ENCODE data around the gene UBE2E2. TPM values are rescaled to one million over a fixed set of nuclear protein-coding genes. Genes with fewer than 3 reads are reported as not detected.

The UBE2E2 gene
- total RNA-seq, 1 experiment from 2014 or later = 25.1 TPM

DNA sequence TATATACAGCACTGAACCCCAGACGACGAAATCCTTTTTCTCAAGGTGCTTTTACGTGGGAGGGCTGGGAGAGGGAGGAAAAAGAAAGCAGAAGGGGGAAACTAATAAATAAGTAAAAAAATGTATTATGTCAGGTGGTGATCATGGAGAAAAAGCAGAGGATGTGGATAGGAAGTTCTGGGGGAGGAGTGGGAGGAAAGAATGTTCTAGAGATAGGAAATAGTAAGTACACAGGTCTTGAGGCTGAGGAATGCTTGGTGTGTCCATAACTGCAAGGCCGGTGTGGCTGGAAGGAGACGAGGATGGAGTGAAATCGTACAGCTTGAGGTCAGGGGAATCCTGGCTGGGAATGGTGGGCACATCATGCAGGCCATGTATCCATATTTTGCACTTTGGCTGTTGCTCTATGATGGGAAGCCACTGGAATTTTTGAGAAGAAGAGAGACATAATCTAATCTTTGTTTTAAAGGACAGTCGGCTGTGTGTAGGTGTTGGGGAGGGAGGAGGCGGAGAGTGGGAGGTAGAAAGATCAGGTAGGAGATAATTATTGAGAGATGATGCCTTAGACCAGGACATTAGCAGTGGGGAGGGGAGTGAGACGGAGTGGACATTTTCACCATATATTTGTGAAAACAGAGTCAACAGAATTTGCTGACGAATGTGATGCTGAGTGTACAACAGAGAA is 1.8 kb upstream of the UBE2E2 start:
- TF ChIP-seq, protein P1, sequence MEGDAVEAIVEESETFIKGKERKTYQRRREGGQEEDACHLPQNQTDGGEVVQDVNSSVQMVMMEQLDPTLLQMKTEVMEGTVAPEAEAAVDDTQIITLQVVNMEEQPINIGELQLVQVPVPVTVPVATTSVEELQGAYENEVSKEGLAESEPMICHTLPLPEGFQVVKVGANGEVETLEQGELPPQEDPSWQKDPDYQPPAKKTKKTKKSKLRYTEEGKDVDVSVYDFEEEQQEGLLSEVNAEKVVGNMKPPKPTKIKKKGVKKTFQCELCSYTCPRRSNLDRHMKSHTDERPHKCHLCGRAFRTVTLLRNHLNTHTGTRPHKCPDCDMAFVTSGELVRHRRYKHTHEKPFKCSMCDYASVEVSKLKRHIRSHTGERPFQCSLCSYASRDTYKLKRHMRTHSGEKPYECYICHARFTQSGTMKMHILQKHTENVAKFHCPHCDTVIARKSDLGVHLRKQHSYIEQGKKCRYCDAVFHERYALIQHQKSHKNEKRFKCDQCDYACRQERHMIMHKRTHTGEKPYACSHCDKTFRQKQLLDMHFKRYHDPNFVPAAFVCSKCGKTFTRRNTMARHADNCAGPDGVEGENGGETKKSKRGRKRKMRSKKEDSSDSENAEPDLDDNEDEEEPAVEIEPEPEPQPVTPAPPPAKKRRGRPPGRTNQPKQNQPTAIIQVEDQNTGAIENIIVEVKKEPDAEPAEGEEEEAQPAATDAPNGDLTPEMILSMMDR (IDR thresholded peaks at IDR 0.05; ENCODE audit: unreplicated experiment) = no peak
- Mint-ChIP-seq H3K36me3 (ENCODE audit: insufficient read depth, unreplicated experiment) (peaks cover 21% of the 10 kb centered on the region), H3K4me3 (ENCODE audit: low read depth, unreplicated experiment) (no peak overlapping the region), H3K27me3 (ENCODE audit: unreplicated experiment) (peaks cover 60% of the 10 kb centered on the region), H3K4me1 (ENCODE audit: low read depth, unreplicated experiment) (peaks cover 8% of the 10 kb centered on the region), H3K27ac (ENCODE audit: unreplicated experiment) (no peak overlapping the region), H3K9me3 (ENCODE audit: low read depth, unreplicated experiment) (no peaks in the 10 kb centered on the region)
- DNase-seq = no peak
- CTCF ChIA-PET = no interaction called here
- no TSS peak for BruUV-seq (replicated peaks)
- intact Hi-C loops (cut with micrococcal nuclease; ENCODE audit: unreplicated experiment) = loop anchor here (10.0 kb wide), 1 partner anchor 664 kb away; no protein-coding TSS in a partner anchor

DNA sequence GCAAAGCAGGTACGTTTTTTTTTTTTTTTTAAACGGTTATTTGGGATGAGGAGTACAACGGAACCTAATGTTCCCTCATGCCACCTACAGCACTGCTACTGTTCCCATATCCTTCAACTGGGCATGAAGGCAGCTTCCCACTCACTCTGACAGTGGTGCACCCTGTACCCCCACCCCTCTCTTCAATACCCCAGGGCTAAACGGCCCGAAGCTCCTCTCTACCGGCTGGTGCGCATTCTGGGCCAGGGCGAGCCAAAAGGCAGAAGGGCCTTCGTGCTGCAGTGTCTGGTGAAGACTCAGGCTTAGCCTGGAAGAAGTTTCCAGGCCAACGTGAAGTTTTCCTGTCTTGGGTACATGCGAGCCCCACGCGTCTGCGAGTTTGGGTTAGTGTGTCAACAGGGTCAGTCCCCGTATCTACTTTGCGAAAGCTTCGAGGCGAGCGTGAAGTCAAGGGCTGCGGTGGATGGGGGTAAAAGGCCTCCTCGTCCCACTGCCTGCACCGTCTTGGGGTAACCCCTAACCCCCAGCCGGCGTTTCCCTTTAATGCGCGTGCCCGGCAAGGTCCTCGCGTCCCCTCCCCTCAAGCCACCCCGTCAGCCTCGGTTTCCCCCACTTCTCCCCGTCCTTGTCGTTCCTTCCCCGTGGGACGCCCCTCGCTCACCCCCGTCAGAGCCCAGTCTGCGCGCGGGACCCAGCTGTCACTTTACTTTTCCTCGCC is 765 bp upstream of the UBE2E2 start:
- Mint-ChIP-seq H3K27ac (ENCODE audit: unreplicated experiment) (no peak overlapping the region), H3K4me3 (ENCODE audit: low read depth, unreplicated experiment) (peak overlapping the region; percentile 84), H3K27me3 (ENCODE audit: unreplicated experiment) (peaks cover 51% of the 10 kb centered on the region), H3K4me1 (ENCODE audit: low read depth, unreplicated experiment) (peaks cover 8% of the 10 kb centered on the region), H3K9me3 (ENCODE audit: low read depth, unreplicated experiment) (no peaks in the 10 kb centered on the region), H3K36me3 (ENCODE audit: insufficient read depth, unreplicated experiment) (peaks cover 21% of the 10 kb centered on the region)
- TF ChIP-seq, protein P1 (IDR thresholded peaks at IDR 0.05; ENCODE audit: unreplicated experiment) = no peak
- CTCF ChIA-PET = no interaction called here
- intact Hi-C loops (cut with micrococcal nuclease; ENCODE audit: unreplicated experiment) = loop anchor here (10.0 kb wide), 1 partner anchor 662 kb away; no protein-coding TSS in a partner anchor
- DNase-seq = no peak
- no TSS peak for BruUV-seq (replicated peaks)

GRCh38 chr3:23203708-23204330 is 692 bp downstream of the UBE2E2 start:
- DNase-seq = peak; percentile 11
- BruUV-seq (replicated peaks) = no TSS peak
- Mint-ChIP-seq H3K4me3 (ENCODE audit: low read depth, unreplicated experiment) (peak overlapping the region; percentile 84), H3K36me3 (ENCODE audit: insufficient read depth, unreplicated experiment) (peaks cover 21% of the 10 kb centered on the region), H3K4me1 (ENCODE audit: low read depth, unreplicated experiment) (peaks cover 8% of the 10 kb centered on the region), H3K27me3 (ENCODE audit: unreplicated experiment) (peaks cover 36% of the 10 kb centered on the region), H3K27ac (ENCODE audit: unreplicated experiment) (peak overlapping the region; percentile 76), H3K9me3 (ENCODE audit: low read depth, unreplicated experiment) (no peaks in the 10 kb centered on the region)
- CTCF ChIA-PET = no interaction called here
- TF ChIP-seq, protein P1 (IDR thresholded peaks at IDR 0.05; ENCODE audit: unreplicated experiment) = no peak
- intact Hi-C loops (cut with micrococcal nuclease; ENCODE audit: unreplicated experiment) = loop anchor here (2.0 to 10.0 kb wide), 2 partner anchors 15 to 661 kb away; no protein-coding TSS in a partner anchor

- H3K9me3 Mint-ChIP-seq (ENCODE audit: low read depth, unreplicated experiment) = no peaks in the 10 kb centered on the region
- no peak overlapping the region for H3K27ac Mint-ChIP-seq (ENCODE audit: unreplicated experiment)
- peaks cover 21% of the 10 kb centered on the region for H3K36me3 Mint-ChIP-seq (ENCODE audit: insufficient read depth, unreplicated experiment)
- intact Hi-C loops (cut with micrococcal nuclease; ENCODE audit: unreplicated experiment) = loop anchor here (10.0 kb wide), 1 partner anchor 658 kb away; no protein-coding TSS in a partner anchor
- no peak overlapping the region for H3K4me3 Mint-ChIP-seq (ENCODE audit: low read depth, unreplicated experiment)
- TF ChIP-seq, protein P1 (IDR thresholded peaks at IDR 0.05; ENCODE audit: unreplicated experiment) = no peak
- peaks cover 8% of the 10 kb centered on the region for H3K4me1 Mint-ChIP-seq (ENCODE audit: low read depth, unreplicated experiment)
- CTCF ChIA-PET = no interaction called here
- DNase-seq = no peak
- peaks cover 11% of the 10 kb centered on the region for H3K27me3 Mint-ChIP-seq (ENCODE audit: unreplicated experiment)
- BruUV-seq (replicated peaks) = no TSS peak
Observed at GRCh38 chr3:23206366-23206765, 3.2 kb downstream of the UBE2E2 start.
